Ovary (tissue), 9 donors: Measurements from ENCODE around the gene NSD1. TPM values are rescaled to one million over a fixed set of nuclear protein-coding genes. Genes with fewer than 3 reads are reported as not detected.

Experiments
- DNase-seq, 5 donors: peaks; one replicate each; pipeline ENCODE4 v3.0.0-alpha.2; 2019 to 2020
- H3K27ac ChIP-seq, 2 donors: fragments of 200-600 bp; one replicate each; pipeline versions ENCODE4 v1.5.1 to v1.8.0; 2019 to 2022
- H3K27me3 ChIP-seq: fragments of 200-600 bp; one replicate; pipeline ENCODE4 v1.8.0; 2022
- H3K36me3 ChIP-seq: fragments of 200-600 bp; sonication (generic); one replicate; pipeline ENCODE4 v1.5.1; 2019
- H3K4me1 ChIP-seq: one replicate; pipeline ENCODE4 v1.8.1; 2013; ENCODE audit warnings: mild to moderate bottlenecking, moderate library complexity; ENCODE audit not compliant: insufficient read depth
- H3K4me3 ChIP-seq: fragments of 200-600 bp; sonication (generic); one replicate; pipeline ENCODE4 v1.5.1; 2017
- H3K9me3 ChIP-seq, 2 donors: fragments of 200-600 bp in 1 of 2; sonication (generic) in 1 of 2; one replicate each; pipeline versions ENCODE4 v1.5.1 to v1.8.1; 2013 to 2019; ENCODE audit warnings: mild to moderate bottlenecking in 1 of 2, moderate library complexity in 1 of 2
- CTCF ChIP-seq, 3 donors: fragments of 450-650 bp in 2 of 3; fragments of 200-600 bp in 1 of 3; IDR thresholded peaks; one replicate each; pipeline versions ENCODE4 v1.5.1 to v1.8.0; 2016 to 2022; ENCODE audit warnings: antibody characterized with exemption in 3 of 3, mild to moderate bottlenecking in 1 of 3
- EP300 ChIP-seq: sonication (generic); formaldehyde crosslinking; IDR thresholded peaks from one replicate; pipeline ENCODE4 v1.6.1; 2017; ENCODE audit warnings: antibody characterized with exemption
- POLR2A ChIP-seq: fragments of 450-650 bp; IDR thresholded peaks from one replicate; pipeline ENCODE4 v1.6.1; 2017; ENCODE audit warnings: antibody characterized with exemption, mild to moderate bottlenecking, moderate library complexity
- WGBS, 3 donors: extraction: QIAGEN DNeasy Blood & Tissue Kit in 1 of 3; methylation state at CpG; one replicate each; pipeline versions ENCODE4 v1.1.5 to v1.1.7; 2013 to 2017; 5-methylcytosine and 5-hydroxymethylcytosine counted together
- intact Hi-C, 4 donors: fragments of 100-400 bp; cut with DNase I; formaldehyde crosslinking; loops; one replicate each; pipeline versions ENCODE4 v1.11.0 to v1.15.1; 2022 to 2023
- polyA plus RNA-seq, 2 donors: library from polyadenylated mRNA; stranded (reverse); fragments of 200-250 nt in 1 of 2; fragments of 350-450 nt in 1 of 2; fragmentation: Illumina TruSeq in 1 of 2; extraction: RNeasy Lipid Tissue Mini Kit (QIAGEN cat#74804) in 1 of 2; gene quantifications; one replicate each; pipeline ENCODE4 v1.2.3, GENCODE V29; 2013 to 2014
- total RNA-seq, 7 donors: library from RNA; depleted of rRNA in 2 of 7; stranded (reverse); fragments of >200 nt in 2 of 7; fragmentation: NEBNext Ultra II Directional in 3 of 7; extraction: Animal tissue kit (Norgen Biotek cat#: 25700) in 3 of 7; gene quantifications; one replicate each; pipeline versions ENCODE4 v1.1.0 to v1.2.4, GENCODE V29; 2016 to 2023
- donor health status: DM: no; HTN: no; CAD: no; lungs with moderate emphysema.
- donor health status: DM: no; HTN: no; CAD: no.
- donor health status: Bipolar disorder and iron deficiency.
- donor health status: DM: yes; HTN: yes; CAD: no.
- donor health status: DM: no; HTN: no; CAD: no.
- donor health status: DM: yes; HTN: yes; CAD: no.

NSD1 gene
- total and polyA plus RNA-seq, 9 donors, result 11.5 to 110 (median 75.5) TPM

- Histone ChIP-seq H3K9me3 (no peaks in the 10 kb centered on the region), H3K4me1 (peaks cover 21% of the 10 kb centered on the region), H3K27ac (peak within 1 kb of the TSS; percentile 47 to 55), H3K4me3 (peak within 1 kb of the TSS; percentile 45), H3K27me3 (no peaks in the 10 kb centered on the region), H3K36me3 (no peaks in the 10 kb centered on the region)
- peak; percentile 42 to 74 (median 71) for TF ChIP-seq CTCF (IDR thresholded peaks at IDR 0.05)
- TF ChIP-seq POLR2A, result no peak
- no peak for TF ChIP-seq EP300
- peak; percentile 80 to 84 (median 81) for DNase-seq
- intact Hi-C loops, result no loop called here
- WGBS, 3 donors, result 1 to 2% (median 2%) methylated on average over 24 to 67 of the region's 68 CpGs
Observed at GRCh38 chr5:177086654-177087397, 46.7 kb upstream of the NSD1 start, which contains the start of gene FGFR4. FGFR4 (plus strand) TSS chr5:177086915; CDS start chr5:177089603, 2,688 bp downstream.

GRCh38 chr5:177087398-177088005 lies 46.1 kb upstream of the NSD1 start:
- peak in 2 of 5 donors; percentile 27 to 33 for DNase-seq
- H3K4me1 ChIP-seq, result peaks cover 21% of the 10 kb centered on the region
- peak overlapping the region; percentile 45 for H3K4me3 ChIP-seq
- intact Hi-C loops, result no loop called here
- WGBS, 3 donors, result 14 to 33% (median 19%) methylated on average over 21 to 23 of the region's 23 CpGs
- H3K9me3 ChIP-seq, result no peaks in the 10 kb centered on the region
- peak overlapping the region; percentile 47 to 55 for H3K27ac ChIP-seq
- TF ChIP-seq EP300 (no peak), CTCF (IDR thresholded peaks at IDR 0.05) (no peak), POLR2A (no peak)
- H3K36me3 ChIP-seq, result no peaks in the 10 kb centered on the region
- H3K27me3 ChIP-seq, result no peaks in the 10 kb centered on the region

- Histone ChIP-seq H3K9me3 (no peaks in the 10 kb centered on the region), H3K36me3 (no peaks in the 10 kb centered on the region), H3K27ac (peak overlapping the region in 1 of 2 donors; percentile 55), H3K27me3 (no peaks in the 10 kb centered on the region), H3K4me3 (no peak overlapping the region), H3K4me1 (peaks cover 23% of the 10 kb centered on the region)
- WGBS, 3 donors, result 5 to 15% (median 5%) methylated on average over 5 of the region's 5 CpGs
- intact Hi-C loops, result no loop called here
- TF ChIP-seq POLR2A (no peak), CTCF (IDR thresholded peaks at IDR 0.05) (no peak), EP300 (no peak)
- peak in 3 of 5 donors; percentile 57 to 76 (median 74) for DNase-seq
Observed at GRCh38 chr5:177089127-177089526, 44.4 kb upstream of the NSD1 start.

- Histone ChIP-seq H3K4me3 (no peak overlapping the region), H3K27me3 (no peaks in the 10 kb centered on the region), H3K36me3 (no peaks in the 10 kb centered on the region), H3K4me1 (peaks cover 31% of the 10 kb centered on the region), H3K27ac (peak overlapping the region in 1 of 2 donors; percentile 55), H3K9me3 (no peaks in the 10 kb centered on the region)
- TF ChIP-seq CTCF (IDR thresholded peaks at IDR 0.05), result no peak
- DNase-seq, result no peak
- intact Hi-C loops, result no loop called here
- 82 to 91% (median 84%) methylated on average over 17 to 21 of the region's 21 CpGs for WGBS, 3 donors
Observed at GRCh38 chr5:177089825-177090641, 43.5 kb upstream of the NSD1 start.
